Epithelial cell of prostate (primary cell): ENCODE data around the gene CA9.

Experiments used
- DNase-seq: peaks from one replicate; pipeline ENCODE4 v3.0.0-alpha.2; 2011; ENCODE audit warnings: low read depth, low spot score
- H3K27ac ChIP-seq: fragments of 450-650 bp; 2 replicates; pipeline ENCODE4 v1.5.1; 2017; ENCODE audit warnings: mild to moderate bottlenecking

CA9 gene

GRCh38 chr9:35650341-35651158, 23.2 kb upstream of the CA9 start, which contains the start of gene SIT1:
Gene SIT1, minus strand, starts transcription at chr9:35650931. Its CDS starts 78 bp downstream, at chr9:35650853.
- no peak for DNase-seq
- no peak within 1 kb of the TSS for H3K27ac ChIP-seq

DNA sequence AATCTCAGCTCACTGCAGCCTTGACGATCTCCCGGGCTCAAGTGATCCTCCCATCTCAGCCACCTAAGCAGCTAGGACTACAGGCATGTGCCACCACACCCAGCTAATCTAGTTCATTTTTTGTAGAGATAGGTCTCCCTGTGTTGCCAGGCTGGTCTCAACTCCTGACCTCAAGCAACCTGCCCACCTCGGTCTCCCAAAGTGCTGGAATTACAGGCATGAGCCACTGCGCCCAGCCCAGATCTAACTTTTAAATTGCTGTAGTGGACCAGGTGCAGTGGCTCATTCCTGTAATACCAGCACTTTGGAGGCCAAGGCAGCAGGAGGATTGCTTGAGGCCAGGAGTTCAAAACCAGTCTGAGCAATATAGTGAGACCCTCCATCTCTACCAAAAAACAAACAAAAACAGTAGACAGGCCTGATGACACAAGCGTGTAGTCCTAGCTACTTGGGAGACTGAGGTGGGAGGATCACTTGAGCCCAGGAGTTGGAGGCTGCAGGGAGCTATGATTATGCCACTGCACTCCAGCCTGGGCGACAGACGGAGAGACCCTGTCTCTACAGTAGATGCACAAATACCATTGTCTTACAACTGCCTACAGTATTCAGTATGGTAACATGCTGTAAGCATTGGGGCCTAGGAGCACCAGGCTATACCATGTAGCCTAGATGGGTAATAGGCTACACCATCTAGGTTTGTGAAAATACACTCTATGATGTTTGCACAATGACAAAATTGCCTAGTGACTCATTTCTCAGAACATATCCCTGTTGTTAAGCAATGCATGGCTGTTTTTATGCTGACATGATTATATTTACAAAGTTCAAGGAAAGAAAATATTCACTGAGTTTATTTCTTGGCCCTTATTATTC, 21.5 kb upstream of the CA9 start:
- DNase-seq = no peak
- H3K27ac ChIP-seq = no peak overlapping the region

DNA sequence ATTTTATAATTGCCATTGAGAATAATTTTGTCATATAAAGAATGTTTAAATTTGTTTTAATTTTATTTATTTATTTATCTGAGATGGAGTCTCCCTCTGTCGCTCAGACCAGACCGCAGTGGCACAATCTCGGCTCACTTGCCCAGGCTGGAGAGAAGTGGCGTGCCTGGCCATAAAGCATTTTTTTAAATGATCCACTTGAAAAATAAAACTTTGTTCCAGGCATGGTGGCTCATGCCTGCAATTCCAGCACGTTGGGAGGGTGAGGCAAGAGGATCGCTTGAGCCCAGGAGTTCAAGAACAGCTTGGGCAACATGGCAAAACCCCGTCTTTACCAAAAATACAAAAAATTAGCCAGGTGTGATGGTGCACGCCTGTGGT, 20.9 kb upstream of the CA9 start:
- H3K27ac ChIP-seq = no peak overlapping the region
- DNase-seq = no peak

- DNase-seq = no peak
- H3K27ac ChIP-seq = no peak overlapping the region
These were observed 20.1 kb upstream of the CA9 start for GRCh38 chr9:35653611-35654010.

DNA sequence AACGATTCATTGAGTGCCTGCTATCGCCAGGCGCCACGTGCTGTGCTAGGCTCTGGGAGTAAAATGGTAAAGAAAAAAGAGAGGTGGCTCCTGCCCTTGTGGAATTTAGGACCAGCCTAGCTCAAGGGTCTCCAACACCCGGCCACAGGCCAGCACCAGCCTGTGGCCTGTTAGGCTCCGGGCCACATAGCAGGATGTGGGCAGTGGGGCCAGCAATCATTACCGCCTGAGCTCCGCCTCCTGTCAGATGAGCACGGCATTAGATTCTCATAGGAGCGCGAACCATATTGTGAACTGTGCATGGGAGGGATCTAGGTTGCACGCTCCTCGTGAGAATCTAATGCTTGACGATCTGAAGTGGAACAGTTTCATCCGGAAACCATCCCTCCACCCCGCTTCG, 17.4 kb upstream of the CA9 start:
- DNase-seq = no peak
- H3K27ac ChIP-seq = no peak overlapping the region

GRCh38 chr9:35656831-35657545, 16.7 kb upstream of the CA9 start:
- H3K27ac ChIP-seq = no peak overlapping the region
- DNase-seq = no peak

DNA sequence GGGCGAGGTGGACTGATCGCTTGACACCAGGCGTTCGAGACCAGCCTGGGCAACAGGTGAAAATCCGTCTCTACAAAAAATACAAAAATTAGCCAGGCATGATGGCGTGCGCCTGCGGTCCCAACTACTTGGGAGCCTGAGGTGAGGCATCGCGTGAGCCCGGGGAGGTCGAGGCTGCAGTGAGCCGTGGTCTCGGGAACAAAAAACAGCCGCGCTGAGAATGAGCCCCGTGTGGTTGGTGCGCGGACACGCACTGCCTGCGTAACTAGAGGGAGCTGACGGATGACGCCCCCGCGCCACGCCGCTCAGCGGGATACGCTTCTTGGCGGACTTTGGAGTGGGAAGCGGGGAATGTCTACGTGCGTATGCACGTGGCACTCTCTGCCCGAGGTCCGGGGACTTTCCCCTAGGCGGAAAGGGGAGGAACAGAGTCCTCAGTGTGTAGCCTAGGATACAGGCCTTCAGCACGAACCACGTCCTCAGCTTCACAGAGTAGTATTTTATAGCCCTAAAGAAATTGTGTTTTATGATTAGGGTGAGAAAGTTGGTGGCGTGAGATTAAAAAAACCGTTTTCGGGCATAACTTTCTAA, 16.1 kb upstream of the CA9 start, which contains the start of gene RMRP:
TSS of gene RMRP (minus strand) at position 474 of the 591 bp plus-strand sequence.
- H3K27ac ChIP-seq = peak within 1 kb of the TSS; percentile 86
- DNase-seq = peak; percentile 97

- H3K27ac ChIP-seq = peak within 1 kb of the TSS; percentile 86
- no peak for DNase-seq
These were observed 15.4 kb upstream of the CA9 start, which contains the start of gene CCDC107 for GRCh38 chr9:35658137-35658967. Gene CCDC107, plus strand, starts transcription at chr9:35658292. Its CDS starts 88 bp downstream, at chr9:35658380.

- peak overlapping the region; percentile 86 for H3K27ac ChIP-seq
These were observed 14.8 kb upstream of the CA9 start for GRCh38 chr9:35658968-35659220.

DNA sequence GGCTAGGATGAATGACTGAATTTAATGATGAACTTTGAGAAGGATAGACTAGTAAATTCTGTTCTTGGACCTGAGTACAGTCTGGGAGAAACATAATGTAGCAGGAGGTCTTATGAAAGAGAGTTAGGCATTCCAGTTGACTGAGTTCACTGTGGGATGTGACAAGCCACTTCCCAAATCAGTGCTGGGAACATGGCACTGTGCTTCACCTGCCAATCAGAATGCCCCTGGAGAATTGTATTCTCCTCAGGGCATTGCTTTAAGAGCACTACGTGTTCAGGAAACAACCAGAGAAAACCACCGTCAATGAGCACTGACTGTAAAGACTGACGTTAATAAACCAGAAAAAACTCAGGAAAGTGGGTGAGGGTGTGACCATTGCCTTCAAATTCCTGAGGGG, 14.4 kb upstream of the CA9 start:
- DNase-seq = no peak

More at GRCh38 chr9:35658968-35659220, 14.8 kb upstream of the CA9 start:
- DNase-seq = no peak

GRCh38 chr9:35660966-35661415, 12.7 kb upstream of the CA9 start:
- DNase-seq = no peak
- no peak overlapping the region for H3K27ac ChIP-seq

More for the DNA sequence above, 14.4 kb upstream of the CA9 start:
- H3K27ac ChIP-seq = peak overlapping the region; percentile 86

DNA sequence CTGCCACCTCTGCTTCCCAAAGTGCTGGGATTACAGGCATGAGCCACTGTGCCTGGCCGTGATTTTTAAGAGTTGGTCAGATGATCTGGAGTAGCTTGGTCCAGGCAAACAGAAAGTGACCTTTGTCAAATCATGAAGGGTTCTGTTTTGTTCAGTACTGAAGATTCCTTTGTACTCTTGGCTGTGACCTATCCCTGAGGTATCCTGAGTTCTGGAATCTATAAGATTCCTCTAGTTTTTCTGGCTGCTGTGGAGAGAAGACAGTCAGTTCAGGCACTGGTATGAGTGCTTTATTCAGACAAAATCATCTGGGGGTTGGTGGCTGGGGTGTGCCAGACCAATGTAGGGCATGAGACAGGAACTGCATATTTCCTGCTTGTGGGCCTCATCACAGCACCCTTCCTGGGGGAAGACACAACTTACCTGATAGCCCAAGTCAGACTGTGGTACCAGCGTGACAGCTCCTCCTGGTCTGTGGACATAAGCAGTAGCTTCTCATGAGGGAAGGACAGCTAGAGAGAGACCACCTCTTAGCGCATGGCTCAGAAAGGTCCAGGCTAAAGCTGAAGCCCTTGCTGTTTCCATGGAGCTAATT, 11.9 kb upstream of the CA9 start:
- no peak overlapping the region for H3K27ac ChIP-seq
- DNase-seq = no peak

GRCh38 chr9:35662437-35662836, 11.3 kb upstream of the CA9 start:
- DNase-seq = no peak
- no peak overlapping the region for H3K27ac ChIP-seq

DNA sequence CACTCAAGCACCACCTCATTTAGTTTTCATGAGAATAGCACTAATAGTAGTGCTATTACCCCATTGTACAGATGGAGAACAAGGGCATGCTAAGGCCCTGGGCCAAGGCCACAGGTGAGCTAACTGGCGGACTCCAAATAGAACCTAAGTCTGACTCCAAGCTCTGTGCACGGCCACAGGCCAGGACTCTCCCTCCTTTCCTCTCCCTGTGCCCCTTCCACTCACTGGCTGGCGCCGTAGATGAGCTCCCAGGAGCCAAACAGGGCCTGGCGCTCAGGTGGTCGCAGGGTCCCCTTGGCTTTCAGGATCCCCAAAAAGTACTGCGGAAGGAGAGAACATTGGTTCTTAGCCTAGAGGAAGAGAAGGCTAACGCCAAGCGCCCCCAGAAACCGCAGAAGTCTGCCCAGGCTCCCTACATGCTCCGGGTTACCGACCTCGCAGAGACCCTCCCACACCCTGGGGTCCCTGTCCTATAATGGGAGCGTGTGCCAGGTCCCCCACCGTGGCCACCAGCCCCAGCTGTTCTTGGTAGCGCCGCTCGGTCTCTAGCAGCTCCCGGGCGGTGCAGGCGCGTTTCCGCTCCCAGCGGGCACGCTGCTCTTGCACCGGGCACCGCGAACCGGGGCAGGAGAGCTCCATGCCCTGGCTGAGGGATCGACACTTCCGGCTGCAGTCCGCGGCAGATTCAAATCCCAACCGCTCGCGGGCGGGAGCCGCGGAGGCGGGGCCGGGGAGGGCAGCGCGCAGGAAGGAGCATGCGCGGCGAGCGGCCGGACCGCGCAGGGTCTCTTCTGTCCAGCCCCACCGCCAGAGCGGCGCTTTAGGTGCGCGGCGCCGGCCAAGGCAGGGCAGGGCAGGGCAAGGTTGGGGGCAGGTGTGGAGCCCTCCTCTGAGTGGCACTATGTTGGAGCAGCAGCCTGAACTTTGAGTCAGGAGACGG, 8.9 kb upstream of the CA9 start, which contains the start of gene ARHGEF39:
TSS of gene ARHGEF39 (minus strand) at position 665 of the 940 bp plus-strand sequence. CDS start at position 639, 26 bp downstream.
- H3K27ac ChIP-seq = no peak within 1 kb of the TSS
- DNase-seq = no peak

GRCh38 chr9:35665471-35665818, 8.3 kb upstream of the CA9 start:
- DNase-seq = no peak
- no peak overlapping the region for H3K27ac ChIP-seq

- no peak for DNase-seq
- H3K27ac ChIP-seq = no peak overlapping the region
These were observed 7.7 kb upstream of the CA9 start for GRCh38 chr9:35666045-35666444.

DNA sequence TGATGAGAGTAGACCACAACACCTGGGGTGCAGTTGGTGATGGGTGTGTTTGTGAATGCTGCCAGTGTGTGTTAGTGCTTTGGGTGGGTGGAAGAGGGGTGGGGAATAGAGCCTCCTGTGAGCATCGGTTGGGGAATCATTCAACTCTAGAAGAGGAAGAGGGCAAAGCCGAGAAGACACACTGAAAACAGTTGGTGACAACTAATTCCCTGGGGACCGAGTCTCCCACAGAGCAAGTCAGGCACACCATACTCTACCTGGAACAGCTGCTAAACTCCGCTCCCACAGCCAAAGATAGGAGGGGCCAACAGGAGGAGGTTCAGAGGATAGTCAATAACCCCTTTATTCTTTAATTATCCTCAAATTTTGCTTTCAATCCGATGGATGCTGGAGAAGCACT, 7.2 kb upstream of the CA9 start:
- no peak for DNase-seq
- H3K27ac ChIP-seq = no peak overlapping the region

GRCh38 chr9:35667939-35668338, 5.8 kb upstream of the CA9 start:
- no peak overlapping the region for H3K27ac ChIP-seq
- DNase-seq = no peak
